K562 (cell line): Measurements from ENCODE around the gene RNF224. TPM values are rescaled to one million over a fixed set of nuclear protein-coding genes. Genes with fewer than 3 reads are reported as not detected.

Experiments used
- ATAC-seq: fragments of 200-7000 bp; cut with Tn5 transposase; 3 replicates; pipeline ENCODE4 v1.9.1; 2020; ENCODE audit warnings: moderate library complexity
- BruUV-seq: library from RNA; stranded (reverse); fragments of 400-500 nt; replicated peaks from 2 replicates; lab custom pipeline; 2021; lab: Mats Ljungman, UMichigan
- CTCF ChIA-PET: fragments of 300-600 bp; formaldehyde crosslinking; extraction: SDS; loops from one replicate; lab custom pipeline; 2021; ENCODE audit warnings: low intra/inter-chr PET ratio; lab: Yijun Ruan, JAX
- POLR2A ChIA-PET: fragments of 300-600, 350-650 bp; sonication (Branson Sonifier 250); formaldehyde crosslinking; extraction: SDS; loops from one replicate; lab custom pipeline; 2021; ENCODE audit warnings: antibody characterized with exemption, inconsistent platforms; lab: Yijun Ruan, JAX
- DNase-seq, 4 experiments: peaks; one replicate each; pipeline versions ENCODE4 v3.0.0 to v3.0.0-alpha.2; 2011 to 2018; ENCODE audit warnings: low spot score in 3 of 4, mixed read lengths in 3 of 4; ENCODE audit errors: extremely low read depth in 1 of 4
- FAIRE-seq: peaks from 2 replicates; lab custom pipeline; 2011; peaks lifted over from hg19 to GRCh38; lab: Jason Lieb, UNC
- H2AFZ ChIP-seq: 2 replicates; pipeline ENCODE4 v1.6.0; 2011; ENCODE audit warnings: low read depth, low read length, control low read depth, inconsistent platforms
- H3K27ac ChIP-seq: fragments of 200-600 bp; 3 replicates; pipeline ENCODE4 v1.8.0; 2011; ENCODE audit warnings: low read depth, mild to moderate bottlenecking, control low read depth, inconsistent platforms, low read length, moderate library complexity, mixed read lengths; ENCODE audit errors: extremely low read depth
- H3K27me3 ChIP-seq, 2 experiments: fragments of 300-600 bp in 1 of 2; 2 replicates in 1 of 2; 3 replicates in 1 of 2; pipeline versions ENCODE4 v1.6.0 to v1.8.0; 2011; ENCODE audit warnings: inconsistent platforms in 2 of 2, low read length in 2 of 2, mild to moderate bottlenecking in 1 of 2, mixed read lengths in 1 of 2, moderate library complexity in 1 of 2; ENCODE audit not compliant: control insufficient read depth in 2 of 2, insufficient read depth in 2 of 2
- H3K36me3 ChIP-seq: fragments of 300-600 bp; 3 replicates; pipeline ENCODE4 v1.8.0; 2011; ENCODE audit warnings: mild to moderate bottlenecking, low read length, inconsistent platforms; ENCODE audit not compliant: control insufficient read depth, insufficient read depth
- H3K4me1 ChIP-seq, 2 experiments: fragments of 200-600 bp in 1 of 2; replicated peaks in 1 of 2; 2 replicates in 1 of 2; 3 replicates in 1 of 2; pipeline versions ENCODE4 v1.5.1 to v1.8.0; 2011; ENCODE audit warnings: inconsistent platforms in 2 of 2, low read length in 2 of 2, mild to moderate bottlenecking in 1 of 2, mixed read lengths in 1 of 2, moderate library complexity in 1 of 2; ENCODE audit not compliant: control insufficient read depth in 2 of 2, insufficient read depth in 2 of 2
- H3K4me2 ChIP-seq: 2 replicates; pipeline ENCODE4 v1.6.1; 2011; ENCODE audit warnings: low read length, control low read depth, inconsistent platforms, mixed read lengths; ENCODE audit not compliant: insufficient read depth
- H3K4me3 ChIP-seq: fragments of 200-600 bp; sonication (generic), shearing (Covaris generic); 2 replicates; pipeline ENCODE4 v1.5.1; 2016; ENCODE audit warnings: control low read depth, inconsistent platforms
- H3K79me2 ChIP-seq: fragments of 200-600 bp; 3 replicates; pipeline ENCODE4 v1.8.0; 2011; ENCODE audit warnings: low read length, inconsistent platforms; ENCODE audit not compliant: control insufficient read depth, insufficient read depth
- H3K9ac ChIP-seq, 2 experiments: 2 replicates each; pipeline versions ENCODE4 v1.6.0 to v1.6.1; 2011; ENCODE audit warnings: low read depth in 2 of 2, low read length in 2 of 2, control low read depth in 1 of 2, inconsistent platforms in 1 of 2, mild to moderate bottlenecking in 1 of 2, mixed read lengths in 1 of 2; ENCODE audit not compliant: insufficient read depth in 1 of 2
- H3K9me1 ChIP-seq: one replicate; pipeline ENCODE4 v1.6.0; 2011; ENCODE audit warnings: inconsistent platforms, mild to moderate bottlenecking, low read length, moderate library complexity; ENCODE audit not compliant: control insufficient read depth, insufficient read depth
- H3K9me3 ChIP-seq: replicated peaks from 2 replicates; pipeline ENCODE4 v1.5.1; 2011; ENCODE audit warnings: low read depth, low read length, inconsistent platforms; ENCODE audit not compliant: control insufficient read depth, insufficient read depth
- H4K20me1 ChIP-seq: replicated peaks from 2 replicates; pipeline ENCODE4 v1.6.1; 2011; ENCODE audit warnings: low read length, inconsistent platforms, mixed read lengths; ENCODE audit not compliant: control insufficient read depth, insufficient read depth
- CHAMP1 ChIP-seq: fragments of 450-650 bp; IDR thresholded peaks from 2 replicates; pipeline ENCODE4 v1.6.1; 2016; ENCODE audit warnings: mild to moderate bottlenecking
- E2F5 ChIP-seq: sonication (generic); formaldehyde crosslinking; IDR thresholded peaks from 2 replicates; pipeline ENCODE4 v1.8.0; 2022; ENCODE audit warnings: mild to moderate bottlenecking, missing genetic modification reagents
- HIVEP1 ChIP-seq: fragments of 250-450 bp; sonication (Bioruptor Pico); IDR thresholded peaks from 2 replicates; pipeline ENCODE4 v1.4.0; 2020; ENCODE audit warnings: mild to moderate bottlenecking
- PBX2 ChIP-seq, 2 experiments: IDR thresholded peaks in 1 of 2; conservative IDR thresholded peaks in 1 of 2; 2 replicates each; pipeline ENCODE4 v1.6.1; 2016; ENCODE audit warnings: low read depth in 2 of 2, mild to moderate bottlenecking in 1 of 2, missing compliant biosample characterization in 1 of 2, missing genetic modification characterization in 1 of 2, moderate library complexity in 1 of 2
- ZBTB1 ChIP-seq: sonication (generic); formaldehyde crosslinking; IDR thresholded peaks from 2 replicates; pipeline ENCODE4 v1.8.1; 2023; ENCODE audit warnings: missing genetic modification reagents, low read depth, mild to moderate bottlenecking, borderline replicate concordance
- ZNF121 ChIP-seq: sonication (generic); formaldehyde crosslinking; conservative IDR thresholded peaks from 2 replicates; pipeline ENCODE4 v1.8.0; 2022; ENCODE audit warnings: missing genetic modification reagents
- ZNF253 ChIP-seq: fragments of 250-450 bp; sonication (Bioruptor Pico); conservative IDR thresholded peaks from 2 replicates; pipeline ENCODE4 v1.6.1; 2021; ENCODE audit warnings: mild to moderate bottlenecking
- WGBS: fragments of 100-300 bp; shearing (Covaris generic); methylation state at CpG from one replicate; pipeline ENCODE4 v1.1.6; 2016; ENCODE audit warnings: low coverage, mixed read lengths; ENCODE audit not compliant: insufficient coverage; ENCODE audit errors: missing lambda C conversion rate; 5-methylcytosine and 5-hydroxymethylcytosine counted together
- in situ Hi-C: fragments of 300-500 bp; cut with MboI; formaldehyde crosslinking; loops from 4 replicates; pipeline ENCODE4 v1.15.0; 2018; ENCODE audit warnings: inconsistent platforms, mixed read lengths
- intact Hi-C: fragments of 100-400 bp; cut with micrococcal nuclease; formaldehyde crosslinking; loops from 2 replicates; pipeline ENCODE4 v1.14.2; 2022
- polyA plus RNA-seq, 8 experiments: library from polyadenylated mRNA; depleted of rRNA in 4 of 8; stranded (reverse) in 5 of 8; unstranded in 3 of 8; fragments of >200 nt; fragmentation: Nextera tagmentation in 2 of 8; fragmentation: Illumina TruSeq in 1 of 8; extraction: Ambion mirVana in 2 of 8; extraction: Trizol in 1 of 8; gene quantifications; 2 replicates each; pipeline versions ENCODE4 v1.2.1 to v1.2.3, GENCODE V29; 2011 to 2014; ENCODE audit warnings: inconsistent platforms in 1 of 8, missing spikeins in 1 of 8
- total RNA-seq, 7 experiments: library from RNA; depleted of rRNA in 6 of 7; stranded (reverse); fragments of >200 nt in 6 of 7; fragmentation: Illumina TruSeq in 2 of 7; extraction: Trizol in 2 of 7; gene quantifications; 2 replicates each; pipeline versions ENCODE4 v1.2.1 to v1.2.3, GENCODE V29; 2011 to 2021; ENCODE audit warnings: low replicate concordance in 1 of 7
- TF ChIP-seq, protein P1 (sequence below): sonication (generic); formaldehyde crosslinking; IDR thresholded peaks from 2 replicates; pipeline ENCODE4 v1.8.0; 2022; ENCODE audit warnings: mild to moderate bottlenecking, missing genetic modification reagents
- TF ChIP-seq, protein P2 (sequence below): fragments of 450-650 bp; IDR thresholded peaks from 2 replicates; pipeline ENCODE4 v1.6.1; 2016

The RNF224 gene
- total and polyA plus RNA-seq, 9 of the 15 experiments (the other 6 are each of a cell fraction or from before 2014, with no cell fraction given), result not detected

- Histone ChIP-seq H3K79me2 (peaks cover 59% of the 10 kb centered on the region), H3K4me3 (peak within 1 kb of the TSS; percentile 99), H3K36me3 (peaks cover 43% of the 10 kb centered on the region; the same call in 2 of the 3 replicates), H3K9me3 (no peaks in the 10 kb centered on the region), H3K4me2 (peak within 1 kb of the TSS; percentile 95), H2AFZ (peak within 1 kb of the TSS; percentile 77), H3K9ac (peak within 1 kb of the TSS; percentile 92 to 98), H3K27me3 (no peaks in the 10 kb centered on the region), H3K4me1 (peaks cover 28 to 59% of the 10 kb centered on the region in 2 experiments), H3K27ac (peak within 1 kb of the TSS; percentile 88), H3K9me1 (peaks cover 3% of the 10 kb centered on the region), H4K20me1 (no peaks in the 10 kb centered on the region; the same call in 1 of the 2 replicates)
- ChIA-PET CTCF (no interaction called here), POLR2A (interaction anchor here (1.0 to 5.7 kb wide), 5 partner anchors 10 to 119 kb away, joined by 3 to 56 read pairs (median 5); partner anchors contain the start of genes ANAPC2, MAN1B1 and SSNA1)
- intact Hi-C loops, result no loop called here
- in situ Hi-C loops, result no loop called here
- WGBS, result under 1% methylated on average over 63 of the region's 98 CpGs
- DNase-seq (peak; percentile 89 to 94 (median 91)), FAIRE-seq (peak; percentile 69), ATAC-seq (peak; percentile 60)
- no TSS peak for BruUV-seq
- TF ChIP-seq, protein P1, sequence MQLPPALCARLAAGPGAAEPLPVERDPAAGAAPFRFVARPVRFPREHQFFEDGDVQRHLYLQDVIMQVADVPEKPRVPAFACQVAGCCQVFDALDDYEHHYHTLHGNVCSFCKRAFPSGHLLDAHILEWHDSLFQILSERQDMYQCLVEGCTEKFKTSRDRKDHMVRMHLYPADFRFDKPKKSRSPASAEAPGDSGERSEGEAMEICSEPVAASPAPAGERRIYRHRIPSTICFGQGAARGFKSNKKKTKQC (CRISPR knock-in tag), result peak; percentile 42; the same call in 1 of the 2 replicates
- TF ChIP-seq HIVEP1 (CRISPR knock-in tag), result no peak
- TF ChIP-seq, protein P2, sequence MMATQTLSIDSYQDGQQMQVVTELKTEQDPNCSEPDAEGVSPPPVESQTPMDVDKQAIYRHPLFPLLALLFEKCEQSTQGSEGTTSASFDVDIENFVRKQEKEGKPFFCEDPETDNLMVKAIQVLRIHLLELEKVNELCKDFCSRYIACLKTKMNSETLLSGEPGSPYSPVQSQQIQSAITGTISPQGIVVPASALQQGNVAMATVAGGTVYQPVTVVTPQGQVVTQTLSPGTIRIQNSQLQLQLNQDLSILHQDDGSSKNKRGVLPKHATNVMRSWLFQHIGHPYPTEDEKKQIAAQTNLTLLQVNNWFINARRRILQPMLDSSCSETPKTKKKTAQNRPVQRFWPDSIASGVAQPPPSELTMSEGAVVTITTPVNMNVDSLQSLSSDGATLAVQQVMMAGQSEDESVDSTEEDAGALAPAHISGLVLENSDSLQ, result no peak
- no peak for TF ChIP-seq ZNF253
- TF ChIP-seq E2F5 (CRISPR knock-in tag), result no peak
- no peak for TF ChIP-seq ZBTB1 (CRISPR knock-in tag)
- no peak for TF ChIP-seq ZNF121
- TF ChIP-seq CHAMP1, result no peak
- TF ChIP-seq PBX2 (CRISPR knock-in tag; IDR thresholded peaks at IDR 0.05; ENCODE audit: low read depth), result no peak
- no peak for TF ChIP-seq PBX2 (tag; conservative IDR thresholded peaks at IDR 0.05; ENCODE audit: low read depth)
Measured at GRCh38 chr9:137205126-137206069, 21.9 kb upstream of the RNF224 start, which contains the start of the genes NDOR1 and TMEM203. NDOR1 (plus strand) TSS chr9:137205700; CDS start chr9:137205778, 78 bp downstream. TMEM203 (minus strand) TSS chr9:137205648; CDS start chr9:137205414, 234 bp downstream.
